WTC11 (cell line): Measurements from ENCODE around the gene AKAP1. TPM values are rescaled to one million over a fixed set of nuclear protein-coding genes. Genes with fewer than 3 reads are reported as not detected.
A peak's percentile ranks its signal among the peaks of the same experiment; 100 is the strongest.

Experiments
- ATAC-seq: fragments of 200-7000 bp; cut with Tn5 transposase; 2 replicates; pipeline ENCODE4 v1.10.0; 2021; ENCODE audit warnings: mild to moderate bottlenecking, moderate library complexity
- CTCF ChIA-PET: fragments of 300-600 bp; sonication (Branson Sonifier 250); formaldehyde crosslinking; loops from one replicate; lab custom pipeline; 2021; ENCODE audit warnings: antibody characterized with exemption; lab: Charles Lee
- POLR2A ChIA-PET: fragments of 350-600 bp; sonication (Branson Sonifier 250); formaldehyde crosslinking; loops from one replicate; lab custom pipeline; 2021; ENCODE audit warnings: antibody characterized with exemption; lab: Charles Lee
- DNase-seq: peaks from one replicate; pipeline ENCODE4 v3.0.0; 2021; ENCODE audit warnings: low spot score
- H3K27ac Mint-ChIP-seq: 2 replicates; pipeline ENCODE4 v1.8.0; 2021; ENCODE audit warnings: mixed read lengths
- H3K27me3 Mint-ChIP-seq: 2 replicates; pipeline ENCODE4 v1.8.0; 2021; ENCODE audit warnings: low read depth, mild to moderate bottlenecking, moderate library complexity, mixed read lengths
- H3K36me3 Mint-ChIP-seq: 2 replicates; pipeline ENCODE4 v1.8.0; 2021; ENCODE audit warnings: mixed read lengths
- H3K4me1 Mint-ChIP-seq: 2 replicates; pipeline ENCODE4 v1.8.0; 2022; ENCODE audit warnings: mixed read lengths
- H3K4me3 Mint-ChIP-seq: 2 replicates; pipeline ENCODE4 v1.8.0; 2021; ENCODE audit warnings: mild to moderate bottlenecking, moderate library complexity, mixed read lengths
- H3K9me3 Mint-ChIP-seq: 2 replicates; pipeline ENCODE4 v1.8.0; 2021; ENCODE audit warnings: mixed read lengths
- AFF4 ChIP-seq: sonication (generic); formaldehyde crosslinking; IDR thresholded peaks from 2 replicates; pipeline ENCODE4 v1.8.1; 2023; ENCODE audit warnings: mild to moderate bottlenecking, missing genetic modification reagents, borderline replicate concordance
- ATF2 ChIP-seq: sonication (generic); formaldehyde crosslinking; IDR thresholded peaks from 2 replicates; pipeline ENCODE4 v1.8.1; 2022; ENCODE audit warnings: low read depth, missing genetic modification reagents, borderline replicate concordance
- CDX4 ChIP-seq: fragments of 250-450 bp; sonication (Bioruptor Pico); IDR thresholded peaks from 2 replicates; pipeline ENCODE4 v1.9.0; 2021; ENCODE audit warnings: moderate library complexity, mild to moderate bottlenecking, inconsistent platforms, borderline replicate concordance
- CREB1 ChIP-seq: sonication (generic); formaldehyde crosslinking; IDR thresholded peaks from 2 replicates; pipeline ENCODE4 v1.8.0; 2023; ENCODE audit warnings: mild to moderate bottlenecking, missing genetic modification reagents
- ELF4 ChIP-seq: sonication (generic); formaldehyde crosslinking; IDR thresholded peaks from 2 replicates; pipeline ENCODE4 v1.8.1; 2022; ENCODE audit warnings: low read depth, mild to moderate bottlenecking, moderate library complexity, missing genetic modification reagents
- FOXP4 ChIP-seq: sonication (generic); formaldehyde crosslinking; IDR thresholded peaks from 2 replicates; pipeline ENCODE4 v1.8.0; 2022; ENCODE audit warnings: mild to moderate bottlenecking, missing genetic modification reagents
- GRHL2 ChIP-seq: fragments of 250-450 bp; sonication (Bioruptor Pico); IDR thresholded peaks from 2 replicates; pipeline ENCODE4 v1.8.0; 2022; ENCODE audit warnings: mild to moderate bottlenecking, moderate library complexity; ENCODE audit not compliant: insufficient replicate concordance, severe bottlenecking
- JAZF1 ChIP-seq: fragments of 250-450 bp; sonication (Bioruptor Pico); IDR thresholded peaks from 2 replicates; pipeline ENCODE4 v1.9.0; 2021; ENCODE audit warnings: moderate library complexity, mild to moderate bottlenecking, inconsistent platforms
- KAT7 ChIP-seq: sonication (generic); formaldehyde crosslinking; IDR thresholded peaks from 2 replicates; pipeline ENCODE4 v1.8.1; 2023; ENCODE audit warnings: missing genetic modification reagents, mild to moderate bottlenecking, borderline replicate concordance
- NFATC4 ChIP-seq: fragments of 250-450 bp; sonication (Bioruptor Pico); IDR thresholded peaks from 2 replicates; pipeline ENCODE4 v1.9.0; 2021; ENCODE audit warnings: mild to moderate bottlenecking
- NR2C2 ChIP-seq: sonication (generic); formaldehyde crosslinking; IDR thresholded peaks from 2 replicates; pipeline ENCODE4 v1.8.0; 2022; ENCODE audit warnings: mild to moderate bottlenecking, missing genetic modification reagents
- NR3C1 ChIP-seq: sonication (generic); formaldehyde crosslinking; conservative IDR thresholded peaks from 2 replicates; pipeline ENCODE4 v1.8.1; 2023; ENCODE audit warnings: low read depth, mild to moderate bottlenecking, missing genetic modification reagents
- OVOL2 ChIP-seq: fragments of 250-450 bp; sonication (Bioruptor Pico); IDR thresholded peaks from 2 replicates; pipeline ENCODE4 v1.9.0; 2021; ENCODE audit warnings: mild to moderate bottlenecking, borderline replicate concordance
- RORB ChIP-seq: fragments of 250-450 bp; sonication (Bioruptor Pico); IDR thresholded peaks from 2 replicates; pipeline ENCODE4 v1.9.0; 2021; ENCODE audit warnings: mild to moderate bottlenecking
- SMAD4 ChIP-seq: sonication (generic); formaldehyde crosslinking; IDR thresholded peaks from 2 replicates; pipeline ENCODE4 v1.8.0; 2022; ENCODE audit warnings: mild to moderate bottlenecking, missing genetic modification reagents
- TEAD4 ChIP-seq: sonication (generic); formaldehyde crosslinking; IDR thresholded peaks from 2 replicates; pipeline ENCODE4 v1.8.0; 2022; ENCODE audit warnings: mild to moderate bottlenecking, missing genetic modification reagents
- ZBTB43 ChIP-seq: sonication (generic); formaldehyde crosslinking; IDR thresholded peaks from 2 replicates; pipeline ENCODE4 v1.8.1; 2023; ENCODE audit warnings: mild to moderate bottlenecking, missing genetic modification reagents
- ZNF121 ChIP-seq: sonication (generic); formaldehyde crosslinking; IDR thresholded peaks from 2 replicates; pipeline ENCODE4 v1.8.0; 2023; ENCODE audit warnings: missing genetic modification reagents
- ZNF219 ChIP-seq: sonication (generic); formaldehyde crosslinking; IDR thresholded peaks from 2 replicates; pipeline ENCODE4 v1.8.0; 2023; ENCODE audit warnings: missing genetic modification reagents, mild to moderate bottlenecking, borderline replicate concordance
- ZNF317 ChIP-seq: sonication (generic); formaldehyde crosslinking; IDR thresholded peaks from 2 replicates; pipeline ENCODE4 v1.8.1; 2023; ENCODE audit warnings: low read depth, mild to moderate bottlenecking, moderate library complexity, missing genetic modification reagents, borderline replicate concordance
- ZNF416 ChIP-seq: fragments of 250-450 bp; sonication (Bioruptor Pico); IDR thresholded peaks from 2 replicates; pipeline ENCODE4 v1.9.0; 2021; ENCODE audit warnings: mild to moderate bottlenecking, inconsistent platforms
- ZNF671 ChIP-seq: fragments of 250-450 bp; sonication (Bioruptor Pico); IDR thresholded peaks from 2 replicates; pipeline ENCODE4 v1.8.0; 2021; ENCODE audit warnings: mild to moderate bottlenecking
- total RNA-seq: library from RNA; stranded (reverse); gene quantifications from 3 replicates; pipeline ENCODE4 v1.2.3, GENCODE V29; 2021
- TF ChIP-seq, protein P1 (sequence below): fragments of 250-450 bp; sonication (Bioruptor Pico); IDR thresholded peaks from 2 replicates; pipeline ENCODE4 v1.8.0; 2021; ENCODE audit warnings: mild to moderate bottlenecking

The AKAP1 gene
- total RNA-seq, 1 experiment from 2014 or later: 74.5 TPM

DNA sequence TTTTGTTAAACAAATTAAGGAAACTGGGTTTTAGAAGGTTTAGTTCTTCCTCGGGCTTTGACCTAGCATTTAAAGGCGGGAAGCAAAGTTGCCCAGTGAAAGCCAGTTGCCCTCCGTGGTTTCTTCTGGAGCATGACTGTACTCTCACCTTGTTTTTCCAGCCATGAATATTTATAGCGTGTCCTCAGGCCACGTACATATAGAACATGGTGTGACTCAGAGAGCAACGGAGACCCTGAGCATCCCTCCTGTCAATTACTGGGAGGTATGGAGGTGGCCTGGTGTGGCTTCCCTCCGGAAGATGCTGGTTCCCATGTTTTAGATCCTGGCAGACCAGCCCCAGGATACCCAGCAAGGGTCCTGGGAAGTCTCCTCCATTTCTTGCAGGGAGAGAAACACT lies 48.4 kb downstream of the AKAP1 start (continued):
- TF ChIP-seq AFF4 (no peak), JAZF1 (CRISPR knock-in tag) (no peak), GRHL2 (CRISPR knock-in tag) (no peak), ZNF219 (no peak), SMAD4 (CRISPR knock-in tag) (no peak), FOXP4 (no peak), CREB1 (CRISPR knock-in tag) (no peak)
- TF ChIP-seq, protein P1, sequence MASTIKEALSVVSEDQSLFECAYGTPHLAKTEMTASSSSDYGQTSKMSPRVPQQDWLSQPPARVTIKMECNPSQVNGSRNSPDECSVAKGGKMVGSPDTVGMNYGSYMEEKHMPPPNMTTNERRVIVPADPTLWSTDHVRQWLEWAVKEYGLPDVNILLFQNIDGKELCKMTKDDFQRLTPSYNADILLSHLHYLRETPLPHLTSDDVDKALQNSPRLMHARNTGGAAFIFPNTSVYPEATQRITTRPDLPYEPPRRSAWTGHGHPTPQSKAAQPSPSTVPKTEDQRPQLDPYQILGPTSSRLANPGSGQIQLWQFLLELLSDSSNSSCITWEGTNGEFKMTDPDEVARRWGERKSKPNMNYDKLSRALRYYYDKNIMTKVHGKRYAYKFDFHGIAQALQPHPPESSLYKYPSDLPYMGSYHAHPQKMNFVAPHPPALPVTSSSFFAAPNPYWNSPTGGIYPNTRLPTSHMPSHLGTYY: no peak

- H3K4me3 Mint-ChIP-seq: no peak overlapping the region
- no peak for ATAC-seq
- H3K27ac Mint-ChIP-seq: peak overlapping the region; percentile 44; the same call in 1 of the 2 replicates
- POLR2A ChIA-PET: no interaction called here
- DNase-seq: no peak
- CTCF ChIA-PET: interaction anchor here (0.9 to 2.2 kb wide), 5 partner anchors 108 to 698 kb away, joined by 3 to 11 read pairs (median 5); no protein-coding TSS in a partner anchor
- H3K9me3 Mint-ChIP-seq: peaks cover 11% of the 10 kb centered on the region
- peaks cover 2% of the 10 kb centered on the region; the same call in 1 of the 2 replicates for H3K27me3 Mint-ChIP-seq
- H3K4me1 Mint-ChIP-seq: peaks cover 49% of the 10 kb centered on the region
- H3K36me3 Mint-ChIP-seq: peaks cover 3% of the 10 kb centered on the region
- TF ChIP-seq ZNF671 (CRISPR knock-in tag) (no peak), TEAD4 (no peak), OVOL2 (CRISPR knock-in tag) (no peak), ZNF219 (no peak), ZNF121 (CRISPR knock-in tag) (no peak), KAT7 (CRISPR knock-in tag) (no peak), ZBTB43 (CRISPR knock-in tag) (no peak), RORB (CRISPR knock-in tag) (no peak), ELF4 (CRISPR knock-in tag) (no peak), ZNF317 (CRISPR knock-in tag) (no peak), NFATC4 (CRISPR knock-in tag) (no peak), CDX4 (CRISPR knock-in tag) (no peak), ATF2 (CRISPR knock-in tag) (no peak), ZNF416 (no peak), NR2C2 (CRISPR knock-in tag) (no peak), NR3C1 (CRISPR knock-in tag) (no peak)
- TF ChIP-seq, protein P1: no peak
These were observed 50.2 kb downstream of the AKAP1 start for GRCh38 chr17:57135026-57135788.
